T-cell (primary cell): ENCODE results near the gene ZNF646. TPM values are rescaled to one million over a fixed set of nuclear protein-coding genes. Genes with fewer than 3 reads are reported as not detected.
A peak's percentile ranks its signal among the peaks of the same experiment; 100 is the strongest.

Experiments used
- ATAC-seq, 4 experiments: fragments of 200-7000 bp in 3 of 4; fragments of 150-1000 bp in 1 of 4; cut with Tn5 transposase; replicated peaks in 1 of 4; 1 replicate in 3 of 4; 2 replicates in 1 of 4; pipeline ENCODE4 v1.10.0; 2021; ENCODE audit warnings: moderate library complexity in 3 of 4, mild to moderate bottlenecking in 2 of 4, moderate number of reproducible peaks in 1 of 4
- CTCF ChIA-PET, 2 donors: fragments of 300-600 bp; sonication (Branson Sonifier 250); formaldehyde crosslinking; loops; one replicate each; lab custom pipeline; 2022; ENCODE audit warnings: antibody characterized with exemption in 2 of 2; lab: Charles Lee
- POLR2A ChIA-PET, 2 donors: fragments of 300-600 bp; sonication (Branson Sonifier 250); formaldehyde crosslinking; loops; one replicate each; lab custom pipeline; 2022; ENCODE audit warnings: antibody characterized with exemption in 2 of 2; lab: Charles Lee
- DNase-seq, 35 experiments: peaks; one replicate each; pipeline versions ENCODE4 v3.0.0 to v3.0.0-alpha.2; 2013 to 2023
- H3K27ac ChIP-seq: one replicate; pipeline ENCODE4 v1.5.1; 2013; ENCODE audit warnings: low read length
- H3K27me3 ChIP-seq, 2 experiments: replicated peaks in 1 of 2; 1 replicate in 1 of 2; 2 replicates in 1 of 2; pipeline versions ENCODE4 v1.6.1 to v1.7.0; 2013; ENCODE audit warnings: low read length in 1 of 2, mixed read lengths in 1 of 2; ENCODE audit not compliant: control insufficient read depth in 2 of 2, insufficient read depth in 2 of 2; ENCODE audit errors: extremely low read depth in 1 of 2
- H3K36me3 ChIP-seq, 2 donors: 1 replicate in 1 of 2; 2 replicates in 1 of 2; pipeline versions ENCODE4 v1.6.1 to v1.7.0; 2013; ENCODE audit warnings: low read length in 1 of 2; ENCODE audit not compliant: control insufficient read depth in 2 of 2, insufficient read depth in 1 of 2; ENCODE audit errors: extremely low read depth in 1 of 2
- H3K4me1 ChIP-seq, 2 experiments: 1 replicate in 1 of 2; 2 replicates in 1 of 2; pipeline versions ENCODE4 v1.6.1 to v1.7.0; 2013; ENCODE audit warnings: low read length in 2 of 2, mixed read lengths in 1 of 2; ENCODE audit not compliant: insufficient read depth in 2 of 2, control insufficient read depth in 1 of 2; ENCODE audit errors: extremely low read depth in 1 of 2
- H3K4me3 ChIP-seq, 2 donors: 1 replicate in 1 of 2; 2 replicates in 1 of 2; pipeline versions ENCODE4 v1.5.1 to v1.7.0; 2013; ENCODE audit warnings: mild to moderate bottlenecking in 2 of 2, low read length in 1 of 2, moderate library complexity in 1 of 2; ENCODE audit not compliant: control insufficient read depth in 1 of 2; ENCODE audit errors: extremely low read depth in 1 of 2
- H3K9me3 ChIP-seq: 2 replicates; pipeline ENCODE4 v1.7.0; 2013
- H3K27ac Mint-ChIP-seq, 2 donors: one replicate each; pipeline ENCODE4 v1.8.0; 2020 to 2021; ENCODE audit warnings: mild to moderate bottlenecking in 2 of 2, mixed read lengths in 2 of 2
- H3K27me3 Mint-ChIP-seq, 2 donors: one replicate each; pipeline ENCODE4 v1.8.0; 2021 to 2022; ENCODE audit warnings: mixed read lengths in 2 of 2
- H3K36me3 Mint-ChIP-seq: one replicate; pipeline ENCODE4 v1.8.0; 2021; ENCODE audit warnings: mixed read lengths
- H3K4me1 Mint-ChIP-seq, 3 donors: one replicate each; pipeline ENCODE4 v1.8.0; 2020 to 2022; ENCODE audit warnings: mixed read lengths in 3 of 3, mild to moderate bottlenecking in 1 of 3
- H3K4me3 Mint-ChIP-seq, 3 donors: one replicate each; pipeline ENCODE4 v1.8.0; 2020 to 2022; ENCODE audit warnings: mild to moderate bottlenecking in 3 of 3, mixed read lengths in 3 of 3, moderate library complexity in 3 of 3
- H3K9me3 Mint-ChIP-seq, 3 donors: one replicate each; pipeline ENCODE4 v1.8.0; 2020 to 2022; ENCODE audit warnings: mixed read lengths in 3 of 3
- WGBS: methylation state at CpG from one replicate; pipeline ENCODE4 v1.1.5; 2013; ENCODE audit warnings: missing lambda C conversion rate; ENCODE audit not compliant: insufficient coverage; 5-methylcytosine and 5-hydroxymethylcytosine counted together
- total RNA-seq, 35 experiments: library from RNA in 6 of 35; stranded (reverse) in 6 of 35; fragments of 120-200 nt in 1 of 35; gene quantifications; one replicate each; pipeline versions ENCODE4 v1.2.1 to v1.2.4 and lab custom pipeline; 2013 to 2026

The ZNF646 gene
- total RNA-seq, 5 donors from 2014 or later (not counting 1 experiment from before 2014, with no cell fraction given), result 21.1 to 47.7 (median 44.1) TPM

DNA sequence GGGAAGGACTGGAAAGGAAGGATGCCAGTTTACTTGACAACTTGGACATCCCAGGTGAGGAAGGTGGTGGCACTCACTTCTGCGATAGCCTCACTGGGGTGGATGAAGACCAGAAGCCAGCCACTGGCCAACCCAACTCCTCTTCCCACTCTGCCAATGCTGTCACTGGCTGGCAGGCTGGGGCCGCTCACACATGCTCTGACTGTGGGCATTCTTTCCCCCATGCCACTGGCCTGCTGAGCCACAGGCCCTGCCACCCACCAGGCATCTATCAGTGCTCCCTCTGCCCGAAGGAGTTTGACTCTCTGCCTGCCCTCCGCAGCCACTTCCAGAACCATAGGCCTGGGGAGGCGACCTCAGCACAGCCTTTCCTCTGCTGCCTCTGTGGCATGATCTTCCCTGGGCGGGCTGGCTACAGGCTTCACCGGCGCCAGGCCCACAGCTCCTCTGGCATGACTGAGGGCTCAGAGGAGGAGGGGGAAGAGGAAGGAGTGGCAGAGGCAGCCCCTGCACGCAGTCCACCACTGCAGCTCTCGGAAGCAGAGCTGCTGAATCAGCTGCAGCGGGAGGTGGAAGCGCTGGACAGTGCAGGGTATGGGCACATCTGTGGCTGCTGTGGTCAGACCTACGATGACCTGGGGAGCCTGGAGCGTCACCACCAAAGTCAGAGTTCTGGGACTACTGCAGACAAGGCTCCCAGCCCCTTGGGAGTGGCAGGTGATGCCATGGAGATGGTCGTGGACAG, 4.5 kb downstream of the ZNF646 start:
- Mint-ChIP-seq H3K9me3 (no peaks in the 10 kb centered on the region), H3K4me1 (peaks cover 39 to 50% (median 40%) of the 10 kb centered on the region in 3 donors), H3K27ac (no peak overlapping the region), H3K27me3 (no peaks in the 10 kb centered on the region), H3K4me3 (no peak overlapping the region), H3K36me3 (peaks cover 30% of the 10 kb centered on the region)
- Histone ChIP-seq H3K9me3 (no peaks in the 10 kb centered on the region), H3K27me3 (no peaks in the 10 kb centered on the region), H3K36me3 (peaks cover 30 to 66% of the 10 kb centered on the region in 2 donors), H3K27ac (no peak overlapping the region), H3K4me1 (peaks cover 4 to 49% of the 10 kb centered on the region in 2 experiments), H3K4me3 (no peak overlapping the region)
- no peak for ATAC-seq
- ChIA-PET CTCF (no interaction called here), POLR2A (no interaction called here)
- DNase-seq, result no peak
- WGBS, result 96% methylated on average over 12 of the region's 15 CpGs

DNA sequence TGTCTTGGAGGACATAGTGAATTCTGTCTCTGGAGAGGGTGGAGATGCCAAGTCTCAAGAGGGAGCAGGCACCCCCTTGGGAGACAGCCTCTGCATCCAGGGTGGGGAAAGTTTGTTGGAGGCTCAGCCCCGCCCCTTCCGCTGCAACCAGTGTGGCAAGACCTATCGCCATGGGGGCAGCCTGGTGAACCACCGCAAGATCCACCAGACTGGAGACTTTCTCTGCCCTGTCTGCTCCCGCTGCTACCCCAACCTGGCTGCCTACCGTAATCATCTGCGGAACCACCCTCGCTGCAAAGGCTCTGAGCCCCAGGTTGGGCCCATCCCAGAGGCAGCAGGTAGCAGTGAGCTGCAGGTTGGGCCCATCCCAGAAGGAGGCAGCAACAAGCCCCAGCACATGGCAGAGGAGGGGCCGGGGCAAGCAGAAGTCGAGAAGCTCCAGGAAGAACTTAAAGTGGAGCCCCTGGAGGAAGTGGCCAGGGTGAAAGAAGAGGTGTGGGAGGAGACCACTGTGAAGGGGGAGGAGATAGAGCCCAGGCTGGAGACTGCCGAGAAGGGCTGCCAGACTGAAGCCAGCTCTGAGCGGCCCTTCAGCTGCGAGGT, 5.2 kb downstream of the ZNF646 start:
- no peak overlapping the region for H3K27ac ChIP-seq
- ChIA-PET POLR2A (no interaction called here), CTCF (no interaction called here)
- H3K36me3 Mint-ChIP-seq, result peaks cover 30% of the 10 kb centered on the region
- DNase-seq (no peak), ATAC-seq (no peak)
- no peaks in the 10 kb centered on the region for H3K27me3 Mint-ChIP-seq
- H3K4me1 Mint-ChIP-seq, result peaks cover 38 to 50% (median 39%) of the 10 kb centered on the region in 3 donors
- H3K9me3 Mint-ChIP-seq, result no peaks in the 10 kb centered on the region
- H3K4me3 ChIP-seq, result no peak overlapping the region
- no peaks in the 10 kb centered on the region for H3K9me3 ChIP-seq
- no peak overlapping the region for H3K27ac Mint-ChIP-seq
- H3K27me3 ChIP-seq, result no peaks in the 10 kb centered on the region
- peaks cover 4 to 49% of the 10 kb centered on the region in 2 experiments for H3K4me1 ChIP-seq
- peaks cover 33 to 72% of the 10 kb centered on the region in 2 donors for H3K36me3 ChIP-seq
- 86% methylated on average over 13 of the region's 13 CpGs for WGBS
- no peak overlapping the region for H3K4me3 Mint-ChIP-seq

GRCh38 chr16:31080035-31080629, 5.9 kb downstream of the ZNF646 start:
- Mint-ChIP-seq H3K4me3 (no peak overlapping the region), H3K27me3 (no peaks in the 10 kb centered on the region), H3K9me3 (no peaks in the 10 kb centered on the region), H3K4me1 (peaks cover 31 to 43% (median 32%) of the 10 kb centered on the region in 3 donors), H3K27ac (no peak overlapping the region), H3K36me3 (peaks cover 30% of the 10 kb centered on the region)
- Histone ChIP-seq H3K36me3 (peaks cover 37 to 77% of the 10 kb centered on the region in 2 donors), H3K4me3 (no peak overlapping the region), H3K27me3 (no peaks in the 10 kb centered on the region), H3K27ac (no peak overlapping the region), H3K4me1 (peaks cover 0 to 44% of the 10 kb centered on the region in 2 experiments), H3K9me3 (no peaks in the 10 kb centered on the region)
- ATAC-seq (no peak), DNase-seq (no peak)
- 97% methylated on average over 40 of the region's 40 CpGs for WGBS
- CTCF ChIA-PET, result no interaction called here
- POLR2A ChIA-PET, result no interaction called here

DNA sequence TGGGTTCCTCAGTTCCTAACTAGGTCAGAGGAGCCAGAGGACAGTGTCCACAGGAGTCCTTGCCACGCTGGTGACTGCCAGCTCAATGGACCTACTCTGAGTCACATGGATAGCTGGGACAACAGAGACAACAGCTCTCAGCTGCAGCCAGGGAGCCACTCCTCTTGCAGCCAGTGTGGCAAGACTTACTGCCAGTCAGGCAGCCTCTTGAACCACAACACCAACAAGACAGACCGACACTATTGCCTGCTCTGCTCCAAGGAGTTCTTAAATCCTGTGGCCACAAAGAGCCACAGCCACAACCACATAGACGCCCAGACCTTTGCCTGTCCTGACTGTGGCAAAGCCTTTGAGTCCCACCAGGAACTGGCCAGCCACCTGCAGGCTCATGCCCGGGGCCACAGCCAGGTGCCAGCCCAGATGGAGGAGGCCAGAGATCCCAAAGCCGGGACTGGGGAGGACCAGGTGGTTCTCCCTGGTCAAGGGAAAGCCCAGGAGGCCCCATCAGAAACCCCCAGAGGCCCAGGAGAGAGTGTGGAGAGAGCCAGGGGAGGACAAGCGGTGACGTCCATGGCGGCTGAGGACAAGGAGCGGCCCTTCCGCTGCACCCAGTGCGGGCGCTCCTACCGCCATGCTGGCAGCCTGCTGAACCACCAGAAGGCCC, 6.7 kb downstream of the ZNF646 start:
- Mint-ChIP-seq H3K27me3 (no peaks in the 10 kb centered on the region), H3K4me1 (peaks cover 26 to 35% (median 33%) of the 10 kb centered on the region in 3 donors), H3K4me3 (no peak overlapping the region), H3K9me3 (no peaks in the 10 kb centered on the region), H3K27ac (no peak overlapping the region), H3K36me3 (peaks cover 30% of the 10 kb centered on the region)
- DNase-seq (no peak), ATAC-seq (no peak)
- Histone ChIP-seq H3K27me3 (no peaks in the 10 kb centered on the region), H3K9me3 (no peaks in the 10 kb centered on the region), H3K4me1 (peaks cover 0 to 39% of the 10 kb centered on the region in 2 experiments), H3K36me3 (peaks cover 37 to 81% of the 10 kb centered on the region in 2 donors), H3K4me3 (no peak overlapping the region), H3K27ac (no peak overlapping the region)
- WGBS, result 96% methylated on average over 11 of the region's 13 CpGs
- ChIA-PET CTCF (no interaction called here), POLR2A (no interaction called here)

GRCh38 chr16:31081428-31082351, 7.5 kb downstream of the ZNF646 start:
- ChIA-PET CTCF (no interaction called here), POLR2A (no interaction called here)
- no peak overlapping the region for H3K4me3 ChIP-seq
- no peaks in the 10 kb centered on the region for H3K27me3 ChIP-seq
- Mint-ChIP-seq H3K4me3 (no peak overlapping the region), H3K36me3 (peaks cover 32% of the 10 kb centered on the region), H3K27ac (peak overlapping the region; percentile 21 to 31), H3K9me3 (no peaks in the 10 kb centered on the region), H3K27me3 (no peaks in the 10 kb centered on the region), H3K4me1 (peaks cover 20 to 33% (median 30%) of the 10 kb centered on the region in 3 donors)
- 93% methylated on average over 19 of the region's 26 CpGs for WGBS
- DNase-seq, result no peak
- peaks cover 30 to 75% of the 10 kb centered on the region in 2 donors for H3K36me3 ChIP-seq
- ATAC-seq, result no peak
- H3K27ac ChIP-seq, result no peak overlapping the region
- no peaks in the 10 kb centered on the region for H3K9me3 ChIP-seq
- peaks cover 0 to 39% of the 10 kb centered on the region in 2 experiments for H3K4me1 ChIP-seq
